Naive thymus-derived CD4-positive, alpha-beta T cell (primary cell): ENCODE results near the gene ETS1. TPM values are rescaled to one million over a fixed set of nuclear protein-coding genes. Genes with fewer than 3 reads are reported as not detected.
A peak's percentile ranks its signal among the peaks of the same experiment; 100 is the strongest.

ENCODE experiments used
- ATAC-seq: fragments of 150-1000 bp; cut with Tn5 transposase; 2 replicates; pipeline ENCODE4 v1.10.0; 2021; ENCODE audit warnings: mild to moderate bottlenecking, moderate library complexity
- CTCF ChIA-PET: fragments of 350-600 bp; sonication (Branson Sonifier 250); formaldehyde crosslinking; loops from one replicate; lab custom pipeline; 2021; ENCODE audit warnings: antibody characterized with exemption; lab: Charles Lee
- POLR2A ChIA-PET: fragments of 350-600 bp; sonication (Branson Sonifier 250); formaldehyde crosslinking; loops from one replicate; lab custom pipeline; 2021; ENCODE audit warnings: antibody characterized with exemption, inconsistent platforms; lab: Charles Lee
- DNase-seq, 9 donors: peaks; one replicate each; pipeline versions ENCODE4 v3.0.0 to v3.0.0-alpha.2; 2020 to 2022; ENCODE audit warnings: mixed read lengths in 1 of 9
- H3K27ac ChIP-seq: one replicate; pipeline ENCODE4 v1.7.0; 2013; ENCODE audit warnings: mild to moderate bottlenecking, low read depth, low read length, moderate library complexity
- H3K27me3 ChIP-seq, 2 donors: one replicate each; pipeline ENCODE4 v1.7.0; 2013; ENCODE audit warnings: low read length in 2 of 2, mild to moderate bottlenecking in 2 of 2, moderate library complexity in 2 of 2; ENCODE audit not compliant: control insufficient read depth in 2 of 2, insufficient read depth in 2 of 2
- H3K36me3 ChIP-seq, 3 experiments: 1 replicate in 2 of 3; 2 replicates in 1 of 3; pipeline ENCODE4 v1.7.0; 2013; ENCODE audit warnings: low read length in 3 of 3, mild to moderate bottlenecking in 3 of 3, moderate library complexity in 1 of 3; ENCODE audit not compliant: insufficient read depth in 3 of 3, control insufficient read depth in 2 of 3
- H3K4me1 ChIP-seq, 2 donors: one replicate each; pipeline ENCODE4 v1.7.0; 2013; ENCODE audit warnings: low read length in 2 of 2, mild to moderate bottlenecking in 2 of 2, moderate library complexity in 1 of 2; ENCODE audit not compliant: control insufficient read depth in 2 of 2, insufficient read depth in 2 of 2
- H3K4me3 ChIP-seq: 2 replicates; pipeline ENCODE4 v1.7.0; 2013; ENCODE audit warnings: mild to moderate bottlenecking, low read length
- H3K9me3 ChIP-seq, 3 experiments: 1 replicate in 2 of 3; 2 replicates in 1 of 3; pipeline ENCODE4 v1.7.0; 2013; ENCODE audit warnings: low read length in 3 of 3; ENCODE audit not compliant: control insufficient read depth in 2 of 3
- H3K27ac Mint-ChIP-seq, 9 donors: one replicate each; pipeline ENCODE4 v1.8.0; 2020 to 2022; ENCODE audit warnings: mixed read lengths in 9 of 9, mild to moderate bottlenecking in 8 of 9, moderate library complexity in 5 of 9, inconsistent platforms in 2 of 9
- H3K27me3 Mint-ChIP-seq, 5 donors: one replicate each; pipeline ENCODE4 v1.8.0; 2021 to 2022; ENCODE audit warnings: mixed read lengths in 5 of 5, mild to moderate bottlenecking in 1 of 5
- H3K36me3 Mint-ChIP-seq, 5 donors: one replicate each; pipeline ENCODE4 v1.8.0; 2020 to 2022; ENCODE audit warnings: mixed read lengths in 5 of 5, mild to moderate bottlenecking in 3 of 5, inconsistent platforms in 1 of 5
- H3K4me1 Mint-ChIP-seq, 7 donors: one replicate each; pipeline ENCODE4 v1.8.0; 2020 to 2022; ENCODE audit warnings: mixed read lengths in 7 of 7, mild to moderate bottlenecking in 3 of 7, inconsistent platforms in 1 of 7
- H3K4me3 Mint-ChIP-seq, 10 donors: one replicate each; pipeline ENCODE4 v1.8.0; 2020 to 2022; ENCODE audit warnings: mild to moderate bottlenecking in 10 of 10, mixed read lengths in 10 of 10, moderate library complexity in 6 of 10, inconsistent platforms in 2 of 10
- H3K9me3 Mint-ChIP-seq, 11 donors: one replicate each; pipeline ENCODE4 v1.8.0; 2020 to 2022; ENCODE audit warnings: mixed read lengths in 11 of 11, mild to moderate bottlenecking in 4 of 11, inconsistent platforms in 1 of 11, moderate library complexity in 1 of 11
- intact Hi-C, 2 donors: fragments of 100-400 bp; cut with micrococcal nuclease; formaldehyde crosslinking; loops; one replicate each; pipeline ENCODE4 v1.15.1; 2023
- polyA plus RNA-seq, 2 donors: library from polyadenylated mRNA; unstranded; fragments of 300-500 nt; fragmentation: Illumina TruSeq; gene quantifications; one replicate each; pipeline ENCODE4 v1.2.3, GENCODE V29; 2021
- total RNA-seq, 6 experiments: library from RNA in 5 of 6; stranded (reverse) in 5 of 6; gene quantifications; 1 replicate in 5 of 6; 2 replicates in 1 of 6; pipeline ENCODE4 v1.2.3 and lab custom pipeline; 2021 to 2026

Gene ETS1
- total and polyA plus RNA-seq, 7 experiments from 2014 or later = 514 to 871 (median 676) TPM

DNA sequence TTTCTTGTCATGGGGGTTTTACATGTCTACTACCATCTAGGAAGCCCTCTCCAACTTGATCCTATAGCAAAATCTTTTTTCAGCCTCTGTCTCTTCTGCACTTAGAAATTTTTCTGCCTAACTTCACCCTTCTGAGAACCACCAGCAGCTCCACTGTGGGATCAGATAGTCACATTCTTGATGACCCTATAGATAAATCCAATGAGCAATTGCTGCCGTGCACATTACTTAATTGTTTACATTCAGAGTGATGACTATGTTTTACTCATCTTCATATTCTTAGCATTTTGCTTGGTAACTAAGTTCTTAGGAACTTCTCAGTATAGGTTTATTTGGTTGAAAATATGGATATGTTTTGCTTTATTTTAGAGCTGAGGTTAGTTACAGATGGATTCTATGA, 12.4 kb upstream of the ETS1 start:
- Histone ChIP-seq H3K27ac (no peak overlapping the region), H3K4me1 (peaks cover 0 to 16% of the 10 kb centered on the region in 2 donors), H3K4me3 (no peak overlapping the region), H3K36me3 (no peaks in the 10 kb centered on the region), H3K9me3 (no peaks in the 10 kb centered on the region), H3K27me3 (no peaks in the 10 kb centered on the region)
- ChIA-PET POLR2A (interaction anchor here (1.0 to 2.4 kb wide), 6 partner anchors 10 to 88 kb away, joined by 3 to 20 read pairs (median 5); no protein-coding TSS in a partner anchor), CTCF (interaction anchor here (0.6 to 1.0 kb wide), 2 partner anchors 25 to 74 kb away, joined by 3 to 5 read pairs; no protein-coding TSS in a partner anchor)
- Mint-ChIP-seq H3K9me3 (peaks cover 0 to 2% (median 0%) of the 10 kb centered on the region in 11 donors), H3K27me3 (peaks cover 0 to 5% (median 0%) of the 10 kb centered on the region in 5 donors), H3K27ac (peak overlapping the region in 4 of 9 donors; percentile 21 to 67 (median 40)), H3K4me3 (no peak overlapping the region), H3K4me1 (peaks cover 5 to 71% (median 60%) of the 10 kb centered on the region in 7 donors), H3K36me3 (peaks cover 0 to 4% (median 0%) of the 10 kb centered on the region in 5 donors)
- ATAC-seq = no peak
- DNase-seq = no peak
- intact Hi-C loops = loop anchor here in 1 of 2 donors (1.0 kb wide), 1 partner anchor 9 kb away; no protein-coding TSS in a partner anchor

DNA sequence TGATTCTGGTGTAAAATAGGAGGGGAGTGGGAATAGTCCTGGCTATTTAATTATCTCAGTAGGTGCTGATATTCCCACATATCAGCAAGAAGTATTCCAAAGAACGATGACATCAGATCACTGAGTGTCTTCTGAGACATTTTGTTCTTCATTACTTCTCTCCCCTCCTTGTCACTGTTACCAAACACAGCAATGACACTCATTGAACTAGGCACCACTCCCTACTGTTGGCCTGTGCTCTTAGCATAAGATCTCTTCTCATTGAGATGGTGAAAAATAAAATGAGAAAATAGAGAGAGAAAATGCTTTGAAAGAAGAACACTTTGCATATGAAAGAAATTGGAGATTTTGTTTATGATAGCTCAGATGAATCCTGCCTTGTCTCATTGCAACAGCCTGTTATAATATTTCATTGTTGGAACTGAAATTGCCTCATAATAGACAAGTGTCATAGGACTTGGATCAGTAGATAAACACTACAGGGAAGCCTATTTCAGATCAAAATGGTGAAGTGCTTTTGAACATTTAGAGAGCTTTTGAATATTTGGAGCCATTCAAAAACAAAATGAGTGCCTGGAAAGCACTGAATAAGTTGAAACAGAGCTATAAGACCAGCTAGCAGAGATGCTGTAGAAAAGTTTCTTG, 11.3 kb upstream of the ETS1 start:
- DNase-seq (no peak), ATAC-seq (no peak)
- peaks cover 0 to 3% (median 0%) of the 10 kb centered on the region in 11 donors for H3K9me3 Mint-ChIP-seq
- H3K36me3 Mint-ChIP-seq = peaks cover 0 to 4% (median 0%) of the 10 kb centered on the region in 5 donors
- Histone ChIP-seq H3K27me3 (no peaks in the 10 kb centered on the region), H3K36me3 (no peaks in the 10 kb centered on the region), H3K27ac (no peak overlapping the region), H3K9me3 (no peaks in the 10 kb centered on the region), H3K4me1 (peaks cover 0 to 10% of the 10 kb centered on the region in 2 donors), H3K4me3 (no peak overlapping the region)
- ChIA-PET POLR2A (interaction anchor here (0.7 to 2.4 kb wide), 6 partner anchors 9 to 87 kb away, joined by 3 to 20 read pairs (median 4); no protein-coding TSS in a partner anchor), CTCF (interaction anchor here (0.6 to 1.0 kb wide), 2 partner anchors 26 to 338 kb away, joined by 3 read pairs; no protein-coding TSS in a partner anchor)
- H3K4me1 Mint-ChIP-seq = peaks cover 5 to 61% (median 49%) of the 10 kb centered on the region in 7 donors
- intact Hi-C loops = loop anchor here in 1 of 2 donors (1.0 kb wide), 1 partner anchor 10 kb away; no protein-coding TSS in a partner anchor
- H3K27me3 Mint-ChIP-seq = peaks cover 0 to 6% (median 0%) of the 10 kb centered on the region in 5 donors
- H3K27ac Mint-ChIP-seq = peak overlapping the region in 2 of 9 donors; percentile 9 to 54
- H3K4me3 Mint-ChIP-seq = peak overlapping the region in 2 of 10 donors; percentile 12 to 18

DNA sequence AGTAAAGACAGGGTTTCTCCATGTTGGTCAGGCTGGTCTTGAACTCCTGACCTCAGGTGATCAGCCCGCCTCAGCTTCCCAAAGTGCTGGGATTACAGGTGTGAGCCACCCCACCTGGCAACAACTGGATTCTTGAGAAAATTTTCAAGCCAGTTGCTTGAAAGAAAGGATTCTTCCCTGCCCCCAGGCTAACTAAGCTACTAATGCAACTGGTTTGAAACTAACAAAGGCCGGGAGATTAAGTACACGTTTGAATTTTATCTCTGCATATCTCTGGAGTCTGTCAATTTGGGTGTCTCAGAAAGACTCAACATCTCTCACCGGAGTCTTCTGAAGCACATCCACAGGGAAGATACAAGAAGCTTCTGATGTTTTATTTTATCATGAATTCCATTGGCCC, 10.7 kb upstream of the ETS1 start:
- Histone ChIP-seq H3K27ac (no peak overlapping the region), H3K36me3 (no peaks in the 10 kb centered on the region), H3K9me3 (no peaks in the 10 kb centered on the region), H3K4me3 (no peak overlapping the region), H3K4me1 (peaks cover 0 to 5% of the 10 kb centered on the region in 2 donors), H3K27me3 (no peaks in the 10 kb centered on the region)
- Mint-ChIP-seq H3K36me3 (peaks cover 0 to 4% (median 0%) of the 10 kb centered on the region in 5 donors), H3K27ac (peak overlapping the region in 1 of 9 donors; percentile 9), H3K4me1 (peaks cover 3 to 56% (median 43%) of the 10 kb centered on the region in 7 donors), H3K4me3 (no peak overlapping the region), H3K27me3 (peaks cover 0 to 6% (median 0%) of the 10 kb centered on the region in 5 donors), H3K9me3 (peaks cover 0 to 3% (median 0%) of the 10 kb centered on the region in 11 donors)
- intact Hi-C loops = no loop called here
- DNase-seq = no peak
- ATAC-seq = no peak
- ChIA-PET POLR2A (interaction anchor here (2.4 kb wide), 1 partner anchor 11 kb away, joined by 20 read pairs; no protein-coding TSS in a partner anchor), CTCF (interaction anchor here (0.6 kb wide), 1 partner anchor 337 kb away, joined by 3 read pairs; no protein-coding TSS in a partner anchor)

DNA sequence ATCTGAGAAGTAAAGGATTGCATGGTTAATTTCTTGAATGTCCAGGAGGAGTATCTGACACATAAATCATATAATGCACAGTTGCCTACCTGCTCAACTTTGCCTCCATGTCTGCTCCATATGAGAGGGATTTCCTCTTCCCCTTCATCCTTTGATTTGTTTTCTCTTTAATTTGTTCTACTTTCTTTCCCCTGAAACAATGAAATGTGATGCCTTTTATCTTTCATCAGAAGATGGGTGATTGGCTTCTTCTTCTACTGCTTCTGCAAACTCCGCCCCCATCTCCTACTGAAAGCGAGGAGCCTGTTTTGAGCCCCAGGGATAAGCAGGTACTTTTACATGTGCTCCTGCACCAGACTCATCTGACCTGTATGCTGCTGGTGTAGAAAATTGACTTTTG, 9.9 kb upstream of the ETS1 start:
- peaks cover 0 to 11% (median 0%) of the 10 kb centered on the region in 5 donors for H3K27me3 Mint-ChIP-seq
- intact Hi-C loops = no loop called here

DNA sequence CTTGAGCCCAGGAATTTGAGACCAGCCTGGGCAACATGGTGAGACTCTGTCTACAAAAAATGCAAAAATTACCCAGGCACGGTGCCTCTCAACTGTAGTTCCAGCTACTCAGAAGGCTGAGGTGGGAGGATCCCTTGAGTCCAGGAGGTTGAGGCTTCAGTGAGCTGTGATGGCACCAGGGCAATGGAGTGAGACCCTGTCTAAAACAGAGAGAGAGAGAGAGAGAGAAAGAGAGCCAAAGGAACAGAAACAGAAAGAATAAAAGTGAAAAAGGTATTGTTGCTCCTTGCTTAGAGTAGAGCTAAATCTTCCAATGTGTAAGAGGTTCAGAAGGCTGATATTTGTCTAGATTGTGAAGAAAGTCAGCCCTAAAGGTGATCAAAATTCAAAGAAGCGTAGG, 8.9 kb upstream of the ETS1 start:
- Histone ChIP-seq H3K4me3 (no peak overlapping the region), H3K27me3 (no peaks in the 10 kb centered on the region), H3K36me3 (no peaks in the 10 kb centered on the region), H3K9me3 (no peaks in the 10 kb centered on the region), H3K27ac (no peak overlapping the region), H3K4me1 (no peaks in the 10 kb centered on the region)
- DNase-seq = no peak
- POLR2A ChIA-PET = interaction anchor here (0.6 to 0.8 kb wide), 5 partner anchors 8 to 118 kb away, joined by 3 to 5 read pairs (median 3); no protein-coding TSS in a partner anchor
- peaks cover 0 to 3% (median 0%) of the 10 kb centered on the region in 11 donors for H3K9me3 Mint-ChIP-seq
- peaks cover 0 to 18% (median 0%) of the 10 kb centered on the region in 5 donors for H3K27me3 Mint-ChIP-seq
- H3K36me3 Mint-ChIP-seq = peaks cover 0 to 4% (median 0%) of the 10 kb centered on the region in 5 donors
- intact Hi-C loops = no loop called here
- peaks cover 0 to 45% (median 35%) of the 10 kb centered on the region in 7 donors for H3K4me1 Mint-ChIP-seq
- ATAC-seq = no peak
- CTCF ChIA-PET = no interaction called here
- no peak overlapping the region for H3K27ac Mint-ChIP-seq
- no peak overlapping the region for H3K4me3 Mint-ChIP-seq

More for the DNA sequence above, 9.9 kb upstream of the ETS1 start:
- no peak overlapping the region for H3K27ac ChIP-seq
- no peak overlapping the region for H3K4me3 ChIP-seq
- no peaks in the 10 kb centered on the region for H3K9me3 ChIP-seq
- CTCF ChIA-PET = no interaction called here
- DNase-seq = no peak
- no peak for ATAC-seq
- H3K36me3 ChIP-seq = no peaks in the 10 kb centered on the region
- peaks cover 0 to 49% (median 41%) of the 10 kb centered on the region in 7 donors for H3K4me1 Mint-ChIP-seq
- no peaks in the 10 kb centered on the region for H3K27me3 ChIP-seq
- H3K9me3 Mint-ChIP-seq = peaks cover 0 to 3% (median 0%) of the 10 kb centered on the region in 11 donors
- H3K4me1 ChIP-seq = no peaks in the 10 kb centered on the region
- H3K27ac Mint-ChIP-seq = no peak overlapping the region
- peaks cover 0 to 4% (median 0%) of the 10 kb centered on the region in 5 donors for H3K36me3 Mint-ChIP-seq
- H3K4me3 Mint-ChIP-seq = no peak overlapping the region
- POLR2A ChIA-PET = no interaction called here

DNA sequence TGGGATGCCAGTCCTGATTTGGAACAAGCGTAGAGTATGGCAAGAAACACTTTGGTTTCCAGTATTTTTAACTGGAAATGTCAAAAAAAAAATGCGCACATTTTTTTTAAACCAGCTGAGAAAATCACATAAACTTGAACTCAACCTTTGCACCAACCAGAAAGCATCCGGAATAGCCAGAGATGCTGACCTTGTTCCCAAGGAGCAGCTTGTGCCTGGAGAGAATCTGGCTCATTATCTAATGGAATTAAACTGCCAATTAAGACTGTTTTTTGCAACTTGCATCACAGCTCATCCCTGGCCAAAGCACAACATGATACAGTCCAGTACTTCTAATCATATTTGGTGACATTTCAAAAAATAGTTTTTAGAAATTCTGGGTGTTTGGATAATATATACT, 8.4 kb upstream of the ETS1 start:
- peaks cover 0 to 44% (median 34%) of the 10 kb centered on the region in 7 donors for H3K4me1 Mint-ChIP-seq
- H3K27ac Mint-ChIP-seq = no peak overlapping the region
- ChIA-PET CTCF (no interaction called here), POLR2A (interaction anchor here (0.6 to 0.8 kb wide), 4 partner anchors 61 to 117 kb away, joined by 3 to 5 read pairs (median 4); no protein-coding TSS in a partner anchor)
- no peak for ATAC-seq
- peaks cover 0 to 4% (median 0%) of the 10 kb centered on the region in 5 donors for H3K36me3 Mint-ChIP-seq
- H3K4me3 ChIP-seq = no peak overlapping the region
- no peaks in the 10 kb centered on the region for H3K9me3 ChIP-seq
- peaks cover 0 to 3% (median 0%) of the 10 kb centered on the region in 11 donors for H3K9me3 Mint-ChIP-seq
- no peaks in the 10 kb centered on the region for H3K36me3 ChIP-seq
- intact Hi-C loops = no loop called here
- peaks cover 0 to 22% (median 0%) of the 10 kb centered on the region in 5 donors for H3K27me3 Mint-ChIP-seq
- H3K27ac ChIP-seq = no peak overlapping the region
- DNase-seq = no peak
- no peak overlapping the region for H3K4me3 Mint-ChIP-seq
- H3K27me3 ChIP-seq = no peaks in the 10 kb centered on the region
- H3K4me1 ChIP-seq = no peaks in the 10 kb centered on the region
